ENCODE measurements around the gene CYP27C1. TPM values are rescaled to one million over a fixed set of nuclear protein-coding genes. Genes with fewer than 3 reads are reported as not detected.

Gene CYP27C1
- polyA plus RNA-seq, 1 donor from 2014 or later = 0.84 TPM

Small RNA genes lying within 50 kb of the gene (small RNA-seq; reads per million reads assigned to genes)
- gene NIFKP9 = 0 reads per million in 3 experiments

Other genes with a start within 250 kb of the CYP27C1 start
- 61.9 and 75.1 TPM in 2 replicates for gene BIN1, start 113.1 kb downstream of the CYP27C1 start, polyA plus RNA-seq
- 112 and 132 TPM in 2 replicates for gene ERCC3, start 73.8 kb upstream of the CYP27C1 start, polyA plus RNA-seq
- 27.8 and 37.0 TPM in 2 replicates for gene MAP3K2, start 167.7 kb upstream of the CYP27C1 start, polyA plus RNA-seq
- 0.24 and 0.33 TPM in 2 replicates for gene PROC, start 198.1 kb upstream of the CYP27C1 start, polyA plus RNA-seq

Data from neural cell (in vitro differentiated cells).